Right ventricle myocardium inferior (tissue), 1 donor: ENCODE data around the gene PCMT1. TPM values are rescaled to one million over a fixed set of nuclear protein-coding genes. Genes with fewer than 3 reads are reported as not detected.
"Not testable (repeated sequence)": the region's sequence is repeated elsewhere in the genome, so short reads cannot be mapped to it uniquely, and the experiment has no call there.

ENCODE experiments used
- ATAC-seq: fragments of 200-7000 bp; cut with Tn5 transposase; one replicate; pipeline ENCODE4 v1.9.1; 2020; ENCODE audit warnings: mild to moderate bottlenecking, moderate library complexity
- DNase-seq: peaks from one replicate; pipeline ENCODE4 v3.0.0; 2021; ENCODE audit errors: missing footprints
- intact Hi-C: fragments of 100-400 bp; cut with DNase I; formaldehyde crosslinking; loops from one replicate; pipeline ENCODE4 v1.11.0; 2022
- total RNA-seq: library from RNA; stranded (reverse); fragmentation: NEBNext Ultra II Directional; extraction: Animal tissue kit (Norgen Biotek cat#: 25700); gene quantifications from one replicate; pipeline ENCODE4 v1.2.1, GENCODE V29; 2021
- donor health status: DM: no; HTN: yes; CAD: no; lungs with severe emphysema.

Gene PCMT1
- total RNA-seq, 1 donor from 2014 or later = 173 TPM

DNA sequence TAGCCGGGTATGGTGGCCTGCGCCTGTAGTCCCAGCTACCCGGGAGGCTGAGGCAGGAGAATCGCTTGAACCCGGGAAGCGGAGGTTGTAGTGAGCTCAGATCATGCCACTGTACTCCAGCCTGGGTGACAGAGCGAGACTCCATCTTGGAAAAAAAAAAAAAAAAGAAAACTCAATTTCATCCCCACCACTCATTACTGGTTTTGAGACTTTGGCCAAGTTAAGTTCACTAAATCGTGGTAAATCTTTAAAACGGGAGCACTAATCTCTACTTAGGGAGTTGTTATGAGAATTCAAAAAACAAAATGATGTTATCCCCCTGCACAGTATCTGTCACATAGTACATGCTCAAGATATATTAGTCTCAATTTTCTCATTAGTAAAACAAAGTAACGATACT lies 4.3 kb upstream of the PCMT1 start:
- DNase-seq, ATAC-seq, intact Hi-C loops: not testable (repeated sequence)

DNA sequence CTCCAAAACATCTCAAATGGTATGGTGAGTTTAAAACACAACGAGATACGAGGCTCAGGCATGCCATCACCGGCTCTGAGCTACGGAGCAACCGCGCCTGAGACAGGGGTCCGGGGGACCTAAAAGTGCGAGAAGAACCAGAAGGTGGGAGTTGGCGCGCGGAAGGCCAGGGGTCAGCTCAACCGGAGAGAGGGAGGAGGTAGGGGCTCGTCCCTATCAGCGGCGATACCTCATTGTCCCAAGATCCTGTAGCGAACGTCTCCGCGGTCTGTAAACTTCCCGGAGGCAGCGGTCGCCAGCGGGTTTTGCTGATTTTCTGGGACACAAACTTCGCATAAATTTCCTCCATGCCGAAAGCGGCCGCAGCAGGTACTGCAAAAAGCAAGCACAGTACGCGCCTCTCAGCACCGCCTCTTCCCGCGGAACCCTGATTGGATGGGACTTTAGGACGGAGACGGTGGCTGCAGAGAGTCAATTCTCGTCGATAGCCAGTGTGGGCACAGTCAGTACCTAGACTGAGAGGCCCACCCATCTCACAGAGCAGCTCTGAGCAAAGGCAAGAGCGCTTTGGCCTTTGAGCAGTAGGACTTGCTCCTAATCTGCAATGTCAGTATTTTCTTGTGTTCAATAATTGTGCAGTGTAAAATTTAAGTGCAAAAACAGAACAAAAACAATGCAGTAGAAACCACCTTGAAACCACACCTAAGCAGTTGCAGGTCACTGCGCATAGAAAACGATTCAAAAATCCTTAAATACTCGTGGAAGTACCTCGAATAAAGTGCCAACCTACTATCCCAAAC lies 3.2 kb upstream of the PCMT1 start, which contains the start of gene NUP43:
TSS of gene NUP43 (minus strand) at position 383 of the 800 bp plus-strand sequence. CDS start at position 349, 34 bp downstream.
- intact Hi-C loops = no loop called here
- DNase-seq (peak; percentile 95), ATAC-seq (peak; percentile 82)

DNA sequence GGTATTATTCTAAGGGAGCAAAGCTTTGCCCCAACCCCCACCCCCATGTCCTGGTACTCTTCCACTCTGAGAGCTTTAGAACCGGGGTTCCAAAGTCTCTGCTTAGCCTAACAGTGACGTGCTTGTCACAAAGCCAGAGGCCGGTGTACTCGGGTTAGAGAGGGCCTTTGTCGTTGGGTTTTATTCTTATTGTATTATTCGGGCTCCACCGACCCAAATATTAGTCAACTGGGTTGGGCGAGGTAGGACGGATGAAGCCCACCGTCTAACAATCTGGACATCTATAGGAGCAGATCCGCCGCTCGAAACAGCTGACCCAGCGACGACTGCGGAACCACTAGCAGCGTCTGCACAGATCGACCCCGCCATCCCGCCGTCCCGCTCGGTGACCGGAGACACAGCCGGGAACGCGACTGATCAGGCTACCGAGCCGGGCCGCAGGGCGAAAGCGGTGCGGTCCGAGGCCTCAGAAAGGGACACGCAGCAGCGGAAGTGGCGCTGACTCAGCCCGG lies 403 bp upstream of the PCMT1 start:
- peak; percentile 8 for ATAC-seq
- intact Hi-C loops, DNase-seq: not testable (repeated sequence)

DNA sequence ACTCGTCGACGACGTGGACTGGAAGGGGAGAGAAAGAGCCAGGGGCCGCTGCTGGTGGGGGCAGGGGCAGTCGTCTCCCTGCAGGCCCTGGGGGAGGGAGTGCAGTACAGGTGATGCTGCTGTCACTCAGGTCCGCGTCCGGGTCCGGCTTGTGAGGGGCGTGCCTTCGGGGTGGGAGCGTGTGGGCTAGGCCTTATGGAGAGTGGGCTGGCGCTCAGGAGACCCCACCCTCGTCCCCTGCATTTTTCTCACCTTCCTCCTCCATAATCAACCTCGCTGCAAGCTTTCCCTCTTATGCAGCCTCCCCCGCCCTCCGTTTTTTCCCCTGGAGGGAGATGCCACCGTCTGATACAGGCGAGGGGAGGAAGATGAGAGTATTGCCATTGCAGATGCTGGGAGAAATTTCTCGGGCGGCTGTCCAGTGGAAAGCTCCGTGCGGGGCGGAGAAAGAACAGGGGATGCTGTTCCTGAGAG lies 632 bp downstream of the PCMT1 start:
- intact Hi-C loops = no loop called here
- no peak for DNase-seq
- ATAC-seq = peak; percentile 33

DNA sequence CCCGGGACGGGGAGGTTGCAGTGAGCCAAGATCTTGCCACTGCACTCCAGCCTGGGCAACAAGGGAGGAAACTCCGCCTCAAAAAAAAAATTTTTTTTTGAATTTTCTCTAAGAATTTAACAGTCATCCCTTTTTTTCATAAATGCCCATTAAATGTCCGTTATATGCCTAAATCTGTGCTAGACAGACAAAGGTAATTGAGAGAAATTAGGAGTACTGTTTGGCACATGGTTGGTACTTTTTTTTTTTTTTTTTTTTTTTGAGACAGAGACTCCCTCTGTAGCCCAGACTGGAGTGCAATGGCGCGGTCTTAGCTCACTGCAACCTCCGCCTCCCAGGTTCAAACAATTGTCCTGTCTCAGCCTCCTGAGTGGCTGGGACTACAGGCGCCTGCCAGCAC lies 1.7 kb downstream of the PCMT1 start:
- intact Hi-C loops = no loop called here
- ATAC-seq (no peak), DNase-seq (no peak)

DNA sequence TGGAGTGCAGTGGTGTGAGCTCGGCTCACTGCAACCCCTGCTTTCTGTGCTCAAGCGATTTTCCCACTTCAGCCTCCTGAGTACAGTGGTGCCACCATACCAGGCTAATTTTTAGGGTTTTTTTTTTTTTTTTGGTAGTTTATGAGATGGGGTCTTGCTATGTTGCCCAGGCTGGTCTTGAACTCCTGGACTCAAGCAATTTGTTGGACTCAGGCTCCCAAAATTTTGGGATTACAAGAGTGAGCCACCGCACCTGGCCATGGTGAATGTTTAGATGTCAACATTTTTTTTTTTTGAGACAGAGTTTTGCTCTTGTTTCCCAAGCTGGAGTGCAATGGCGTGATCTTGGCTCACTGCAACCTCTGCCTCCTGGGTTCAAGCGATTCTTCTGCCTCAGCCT lies 2.4 kb downstream of the PCMT1 start:
- DNase-seq, ATAC-seq, intact Hi-C loops: not testable (repeated sequence)

DNA sequence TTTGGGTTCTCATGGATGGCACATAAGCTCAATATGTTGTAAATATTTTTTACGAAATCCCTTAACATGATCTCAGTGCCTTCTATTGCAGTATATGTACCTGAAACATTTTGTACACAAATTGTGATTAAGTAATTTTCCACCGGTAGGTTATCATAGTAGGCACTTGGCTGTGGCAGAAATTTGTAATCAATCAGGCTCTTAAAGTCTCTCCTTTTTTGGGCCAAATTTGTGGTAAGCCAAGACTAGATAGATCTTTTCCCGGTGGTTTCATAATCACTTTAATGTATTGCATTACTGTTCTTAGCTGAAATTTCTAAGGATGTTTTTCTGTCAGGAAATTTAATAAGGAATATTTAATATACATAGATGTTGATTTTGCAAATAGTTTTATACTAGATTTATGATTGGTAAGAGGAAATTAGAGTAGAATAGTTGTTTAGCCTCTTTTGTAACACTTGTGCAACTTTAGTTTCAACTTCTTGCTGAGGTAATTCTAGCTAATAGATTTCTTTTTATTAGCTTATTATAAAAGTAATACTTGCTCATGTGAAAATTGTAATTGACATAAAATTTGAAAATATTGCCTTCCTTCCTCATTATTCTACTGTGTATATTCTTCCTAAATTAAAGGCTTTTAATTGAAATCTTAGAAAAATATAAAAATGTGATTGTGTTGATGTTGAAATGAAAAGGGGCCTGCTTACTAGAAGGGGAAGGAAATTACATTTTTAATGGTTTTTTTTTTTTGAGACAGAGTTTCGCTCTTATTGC lies 3.2 kb downstream of the PCMT1 start:
- intact Hi-C loops = no loop called here
- DNase-seq = no peak
- ATAC-seq = no peak

DNA sequence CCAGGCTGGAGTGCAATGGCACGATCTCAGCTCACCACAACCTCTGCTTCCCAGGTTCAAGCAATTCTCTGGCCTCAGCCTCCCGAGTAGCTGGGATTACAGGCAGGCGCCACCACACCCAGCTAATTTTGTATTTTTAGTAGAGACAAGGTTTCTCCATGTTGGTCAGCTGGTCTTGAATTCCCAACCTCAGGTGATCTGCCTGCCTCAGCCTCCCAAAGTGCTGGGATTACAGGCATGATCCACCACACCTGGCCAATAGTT lies 3.8 kb downstream of the PCMT1 start:
- ATAC-seq, DNase-seq, intact Hi-C loops: not testable (repeated sequence)

DNA sequence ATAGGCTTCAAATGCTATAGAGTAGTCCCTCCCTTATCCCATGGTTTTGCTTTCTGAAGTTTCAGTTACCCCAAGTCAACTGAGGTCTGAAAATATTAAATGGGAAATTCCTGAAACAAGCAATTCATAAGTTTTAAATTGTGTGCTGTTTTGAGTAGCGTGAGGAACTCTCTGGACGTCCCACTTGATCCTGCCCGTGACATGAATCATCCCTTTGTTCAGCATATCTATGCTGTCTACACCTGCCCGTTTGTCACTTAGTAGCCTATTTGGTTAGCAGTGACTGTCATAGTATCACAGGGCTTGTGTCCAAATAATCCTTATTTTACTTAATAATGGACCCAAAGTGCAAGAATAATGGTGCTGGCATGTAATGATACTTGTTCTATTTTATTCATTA lies 5.0 kb downstream of the PCMT1 start:
- intact Hi-C loops = no loop called here

DNA sequence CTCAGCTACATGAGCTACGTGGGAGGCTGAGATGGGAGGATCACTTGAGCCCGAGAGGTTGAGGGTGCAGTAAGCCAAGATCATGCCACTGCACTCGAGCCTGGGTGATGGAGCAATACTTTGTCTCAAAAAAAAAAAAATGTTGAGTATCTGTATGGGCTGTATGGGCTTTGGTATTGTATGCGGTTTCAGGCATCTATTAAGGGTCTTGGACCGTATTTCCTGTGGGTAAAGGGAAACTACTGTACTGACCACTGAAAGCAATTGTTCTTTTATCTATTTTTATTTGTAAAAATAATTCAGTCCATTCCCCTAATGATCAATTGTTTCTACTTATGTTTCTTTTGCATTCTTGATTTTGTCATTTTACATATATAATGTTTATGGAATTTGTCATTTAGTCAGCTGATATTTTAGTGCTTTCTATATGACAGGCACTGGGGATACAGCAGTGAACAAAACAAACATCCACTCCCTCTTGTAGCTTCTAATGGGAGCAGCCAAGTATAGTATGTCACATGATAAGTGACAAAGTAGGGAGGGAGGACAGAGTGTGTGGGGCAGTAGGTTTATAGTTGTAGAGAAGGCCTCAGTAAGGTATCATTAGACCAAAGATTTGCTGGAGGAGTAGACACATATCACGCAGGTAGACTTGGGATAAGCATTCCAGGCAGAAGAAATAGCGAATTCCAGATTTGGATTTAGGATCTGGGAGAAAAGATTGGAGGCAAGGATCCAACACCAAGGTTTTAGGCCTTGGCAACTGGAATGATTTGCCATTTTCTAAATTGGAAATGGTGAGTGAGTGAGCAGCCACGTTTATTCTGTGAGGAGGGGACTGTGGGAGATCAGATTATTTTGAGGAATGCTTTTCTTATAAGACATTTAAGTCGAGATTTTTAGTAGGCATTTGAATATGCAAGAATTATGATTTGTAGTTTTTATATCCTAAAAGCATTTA lies 6.0 kb downstream of the PCMT1 start:
- ATAC-seq (peak; percentile 70), DNase-seq (no peak)
- intact Hi-C loops = no loop called here

More for the DNA sequence above, 5.0 kb downstream of the PCMT1 start:
- no peak for ATAC-seq
- DNase-seq = no peak

DNA sequence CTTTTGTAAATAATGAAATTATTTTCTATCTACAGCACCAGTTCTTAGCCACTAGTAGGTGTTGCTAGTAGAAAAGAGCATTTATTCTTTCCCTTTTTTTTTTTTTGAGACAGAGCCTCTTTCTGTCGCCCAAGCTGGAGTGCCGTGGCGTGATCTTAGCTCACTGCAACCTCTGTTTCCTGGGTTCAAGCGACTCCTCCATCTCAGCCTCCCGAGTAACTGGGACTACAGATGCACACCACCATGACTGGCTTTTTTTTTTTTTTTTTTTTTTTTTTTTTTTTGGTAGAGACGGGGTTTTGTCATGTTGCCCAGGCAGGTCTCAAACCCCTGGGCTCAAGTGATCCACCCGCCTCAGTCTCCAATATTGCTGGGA lies 6.7 kb downstream of the PCMT1 start:
- no peak for DNase-seq
- ATAC-seq = no peak
- intact Hi-C loops = no loop called here

DNA sequence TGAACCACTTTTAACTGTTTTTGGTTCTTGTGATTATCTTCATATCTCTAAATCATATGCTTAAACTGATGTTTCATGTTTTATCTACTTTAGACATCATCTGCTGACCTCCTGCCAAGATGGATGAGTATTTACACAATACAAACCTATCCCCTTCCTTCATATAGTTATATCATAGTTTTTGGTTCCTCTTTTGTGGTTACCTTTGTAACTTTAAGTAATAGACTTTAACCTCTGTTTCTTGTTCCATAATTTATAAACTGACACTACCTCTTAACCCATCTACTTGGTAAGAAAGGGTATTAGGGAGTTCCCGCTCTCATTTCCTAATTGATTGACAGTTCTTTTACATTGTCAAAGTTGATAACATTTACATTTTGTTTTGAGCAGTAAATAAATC lies 11.9 kb downstream of the PCMT1 start:
- ATAC-seq (no peak), DNase-seq (no peak)
- intact Hi-C loops = no loop called here

DNA sequence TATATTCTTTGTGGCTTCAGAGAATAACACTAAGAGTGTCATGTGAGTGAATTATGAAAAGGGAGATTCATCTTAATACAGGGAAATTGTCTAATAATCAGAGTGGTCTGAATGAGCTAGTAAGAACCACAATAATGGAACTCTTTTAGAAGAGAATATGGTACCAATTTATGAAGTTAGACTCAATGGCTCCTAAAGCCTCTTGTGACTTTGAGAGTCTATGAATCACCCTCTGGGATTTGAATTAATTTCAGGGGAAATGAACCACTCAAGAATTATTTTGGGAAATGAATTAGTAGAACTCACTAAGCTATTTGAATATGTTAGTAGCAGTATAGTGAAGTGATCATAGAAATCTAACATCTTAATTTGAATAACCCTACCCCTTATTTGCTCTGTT lies 14.3 kb downstream of the PCMT1 start:
- no peak for ATAC-seq
- intact Hi-C loops = no loop called here
- DNase-seq = no peak

DNA sequence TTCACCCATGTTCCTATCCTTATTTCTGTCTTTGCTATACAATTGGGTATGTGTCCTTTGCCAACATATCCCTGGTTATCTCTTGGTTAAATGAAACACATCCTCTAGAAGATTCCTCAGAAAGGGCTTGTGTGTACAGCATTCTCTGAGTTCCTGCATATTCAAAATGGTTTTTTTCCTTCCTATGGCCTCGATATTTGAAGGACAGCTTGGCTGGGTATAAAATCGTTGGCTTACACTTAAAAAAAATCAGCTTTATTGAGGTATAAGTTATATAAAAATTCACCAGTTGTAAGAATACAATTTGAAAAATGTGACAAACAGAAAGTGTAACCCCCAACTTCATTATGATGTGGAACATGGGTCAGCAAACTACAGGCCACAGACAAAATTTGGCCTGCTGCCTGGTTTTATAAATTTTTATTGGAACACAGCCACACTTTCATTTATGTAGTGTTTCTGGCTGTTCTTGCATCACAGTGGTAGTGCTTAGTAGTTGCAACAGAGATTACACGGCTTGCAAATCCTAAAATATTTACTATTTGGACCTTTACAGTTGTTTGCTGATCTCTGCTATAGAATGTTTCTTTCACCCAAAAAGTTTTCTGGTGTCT lies 16.7 kb downstream of the PCMT1 start:
- no peak for ATAC-seq
- intact Hi-C loops = no loop called here
- no peak for DNase-seq

DNA sequence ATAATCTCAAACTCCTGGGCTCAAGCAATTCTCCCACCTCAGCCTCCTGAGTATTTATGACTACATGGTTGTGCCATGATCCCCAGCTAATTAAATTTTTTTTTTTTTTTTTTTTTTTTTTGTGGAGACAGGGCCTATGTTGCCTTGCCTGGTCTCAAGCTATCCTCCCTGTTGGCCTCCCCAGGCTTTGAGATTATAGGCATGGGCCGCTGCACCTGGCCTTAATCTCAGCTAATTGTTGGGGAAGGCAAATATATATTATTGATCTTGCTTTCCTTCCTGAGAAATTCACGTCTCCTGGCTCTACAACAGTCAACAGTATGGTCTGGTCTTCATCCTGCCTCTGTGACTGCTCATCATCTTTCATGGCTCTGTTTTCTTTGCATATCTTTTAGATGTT lies 20.1 kb downstream of the PCMT1 start:
- no peak for ATAC-seq
- DNase-seq = peak; percentile 53
- intact Hi-C loops = no loop called here

DNA sequence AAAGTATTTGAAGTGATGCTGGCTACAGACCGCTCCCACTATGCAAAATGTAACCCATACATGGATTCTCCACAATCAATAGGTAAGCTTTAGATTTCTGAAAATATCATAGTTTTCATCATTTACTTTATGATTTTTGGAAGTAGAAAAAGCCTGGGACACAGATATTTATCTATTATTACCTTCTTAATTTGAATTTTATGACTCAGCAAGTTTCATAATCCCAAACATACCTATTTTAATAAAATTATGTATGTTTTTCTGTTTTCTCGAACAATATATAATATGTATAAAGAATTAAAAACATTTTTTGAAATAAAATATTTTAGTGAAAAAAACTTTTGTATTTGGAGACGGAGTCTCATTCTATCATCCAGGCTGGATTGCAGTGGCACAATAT lies 21.6 kb downstream of the PCMT1 start:
- DNase-seq (no peak), ATAC-seq (no peak)
- intact Hi-C loops = no loop called here

DNA sequence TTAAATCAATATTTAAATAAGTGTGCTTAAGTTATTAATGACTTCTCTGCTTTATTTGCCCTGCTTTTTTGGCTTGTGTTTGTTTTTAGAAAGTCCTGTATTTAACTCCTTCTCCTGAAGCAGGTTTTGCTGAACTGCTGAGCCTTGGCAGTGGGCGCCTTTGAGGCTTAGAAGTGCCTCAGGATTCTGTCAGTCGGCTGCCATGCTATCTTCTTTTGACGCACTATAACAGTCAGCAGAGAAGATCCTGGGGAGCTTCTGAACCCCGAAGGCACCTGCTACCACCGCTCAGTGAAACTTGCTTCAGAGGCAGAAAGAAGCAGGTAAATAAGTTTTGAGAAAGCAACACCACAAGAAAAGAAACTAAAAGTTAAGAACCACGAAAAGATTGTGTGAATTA lies 22.4 kb downstream of the PCMT1 start:
- DNase-seq = no peak
- no peak for ATAC-seq
- intact Hi-C loops = no loop called here

DNA sequence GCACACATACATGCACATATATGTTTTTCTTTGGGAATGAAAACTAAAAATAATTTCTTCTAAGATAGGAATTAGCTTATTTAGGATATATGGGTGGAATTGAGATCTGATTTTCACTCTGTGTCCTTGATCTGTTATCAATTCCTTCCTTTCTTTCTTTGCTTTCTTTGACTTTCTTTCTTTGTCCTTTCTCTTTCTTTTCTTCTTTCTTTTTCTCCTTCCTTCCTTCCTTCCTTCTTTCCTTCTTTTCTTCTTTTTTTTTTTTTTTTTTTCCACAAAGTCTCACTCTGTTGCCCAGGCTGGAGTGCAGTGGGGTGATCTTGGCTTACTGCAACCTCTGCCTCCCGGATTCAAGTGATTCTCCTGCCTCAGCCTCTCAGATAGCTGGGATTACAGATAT lies 28.1 kb downstream of the PCMT1 start:
- intact Hi-C loops = no loop called here
- no peak for ATAC-seq
- DNase-seq = no peak

DNA sequence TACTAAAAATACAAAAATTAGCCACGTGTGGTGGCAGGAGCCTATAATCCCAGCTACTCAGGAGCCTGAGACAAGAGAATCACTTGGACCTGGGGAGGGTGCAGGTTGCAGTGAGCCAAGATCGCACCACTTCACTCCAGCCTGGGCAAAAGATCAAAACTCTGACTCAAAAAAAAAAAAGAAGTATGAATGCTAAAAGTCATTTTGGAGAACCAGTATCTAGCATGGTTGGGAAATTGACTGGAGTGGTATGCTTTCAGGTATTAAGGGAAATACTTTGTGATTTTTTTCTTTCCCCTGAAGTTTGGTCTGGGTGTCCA lies 30.1 kb downstream of the PCMT1 start:
- ATAC-seq (peak; percentile 84), DNase-seq (no peak)
- intact Hi-C loops = no loop called here
